ENCODE data around the gene CAB39L. TPM values are rescaled to one million over a fixed set of nuclear protein-coding genes. Genes with fewer than 3 reads are reported as not detected.

Gene CAB39L
- total and polyA plus RNA-seq, 2 donors from 2014 or later = 11.0 to 16.0 TPM

DNA sequence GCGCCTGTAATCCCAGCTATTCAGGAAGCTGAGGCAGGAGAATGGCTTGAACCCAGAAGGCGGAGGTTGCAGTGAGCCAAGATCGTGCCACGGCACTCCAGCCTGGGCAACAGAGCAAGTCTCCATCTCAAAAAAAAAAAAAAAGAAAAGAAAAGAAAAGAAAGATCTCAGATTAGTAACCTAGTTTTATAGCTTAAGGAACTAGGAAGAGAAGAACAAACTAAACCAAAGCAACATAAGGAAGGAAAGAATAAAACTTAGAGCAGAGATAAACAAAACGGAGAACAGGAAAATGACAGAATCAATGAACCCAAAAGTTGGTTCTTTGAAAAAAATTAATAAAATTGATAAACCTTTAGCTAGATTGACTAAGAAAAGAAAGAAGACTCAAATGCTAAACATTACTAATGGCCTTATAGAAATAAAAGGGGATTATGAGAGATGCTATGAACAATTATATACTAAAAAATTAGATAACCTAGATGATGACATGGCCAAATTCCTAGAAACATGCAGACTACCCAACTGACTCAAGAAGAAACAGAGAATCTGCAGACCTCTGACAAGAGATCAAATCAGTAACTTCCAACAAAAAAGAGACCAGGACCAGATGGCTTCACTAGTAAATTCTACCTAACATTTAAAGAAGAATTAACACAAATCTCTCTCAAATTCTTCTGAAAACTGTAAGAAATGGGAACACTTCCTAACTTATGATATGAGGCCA, 127.9 kb downstream of the CAB39L start:
- no peak overlapping the region for H3K9ac ChIP-seq (ENCODE audit: low read length in 3 of 3)
- no peak for DNase-seq
- no peak for FAIRE-seq
- intact Hi-C loops (cut with DNase I) = no loop called here
- TF ChIP-seq, protein P1, sequence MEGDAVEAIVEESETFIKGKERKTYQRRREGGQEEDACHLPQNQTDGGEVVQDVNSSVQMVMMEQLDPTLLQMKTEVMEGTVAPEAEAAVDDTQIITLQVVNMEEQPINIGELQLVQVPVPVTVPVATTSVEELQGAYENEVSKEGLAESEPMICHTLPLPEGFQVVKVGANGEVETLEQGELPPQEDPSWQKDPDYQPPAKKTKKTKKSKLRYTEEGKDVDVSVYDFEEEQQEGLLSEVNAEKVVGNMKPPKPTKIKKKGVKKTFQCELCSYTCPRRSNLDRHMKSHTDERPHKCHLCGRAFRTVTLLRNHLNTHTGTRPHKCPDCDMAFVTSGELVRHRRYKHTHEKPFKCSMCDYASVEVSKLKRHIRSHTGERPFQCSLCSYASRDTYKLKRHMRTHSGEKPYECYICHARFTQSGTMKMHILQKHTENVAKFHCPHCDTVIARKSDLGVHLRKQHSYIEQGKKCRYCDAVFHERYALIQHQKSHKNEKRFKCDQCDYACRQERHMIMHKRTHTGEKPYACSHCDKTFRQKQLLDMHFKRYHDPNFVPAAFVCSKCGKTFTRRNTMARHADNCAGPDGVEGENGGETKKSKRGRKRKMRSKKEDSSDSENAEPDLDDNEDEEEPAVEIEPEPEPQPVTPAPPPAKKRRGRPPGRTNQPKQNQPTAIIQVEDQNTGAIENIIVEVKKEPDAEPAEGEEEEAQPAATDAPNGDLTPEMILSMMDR (IDR thresholded peaks at IDR 0.05; ENCODE audit: borderline replicate concordance, extremely low read depth, insufficient read depth) = no peak
- H3K4me1 ChIP-seq (ENCODE audit: control insufficient read depth in 2 of 3, insufficient read depth in 2 of 3, low read depth in 1 of 3, low read length in 3 of 3) = peaks cover 0 to 6% (median 0%) of the 10 kb centered on the region in 3 donors
- H3K27ac ChIP-seq (ENCODE audit: low read depth in 2 of 2, low read length in 2 of 2) = no peak overlapping the region
- peaks cover 0 to 2% (median 0%) of the 10 kb centered on the region in 3 donors for H3K36me3 ChIP-seq (ENCODE audit: control insufficient read depth in 2 of 3, insufficient read depth in 3 of 3, low read length in 3 of 3)
- no peaks in the 10 kb centered on the region for H3K9me3 ChIP-seq (ENCODE audit: control insufficient read depth in 2 of 3, insufficient read depth in 1 of 3, low read length in 3 of 3)
- H3K4me3 ChIP-seq (ENCODE audit: low read length in 3 of 3) = no peak overlapping the region
- H3K27me3 ChIP-seq (ENCODE audit: control insufficient read depth, insufficient read depth, low read length) = no peaks in the 10 kb centered on the region

DNA sequence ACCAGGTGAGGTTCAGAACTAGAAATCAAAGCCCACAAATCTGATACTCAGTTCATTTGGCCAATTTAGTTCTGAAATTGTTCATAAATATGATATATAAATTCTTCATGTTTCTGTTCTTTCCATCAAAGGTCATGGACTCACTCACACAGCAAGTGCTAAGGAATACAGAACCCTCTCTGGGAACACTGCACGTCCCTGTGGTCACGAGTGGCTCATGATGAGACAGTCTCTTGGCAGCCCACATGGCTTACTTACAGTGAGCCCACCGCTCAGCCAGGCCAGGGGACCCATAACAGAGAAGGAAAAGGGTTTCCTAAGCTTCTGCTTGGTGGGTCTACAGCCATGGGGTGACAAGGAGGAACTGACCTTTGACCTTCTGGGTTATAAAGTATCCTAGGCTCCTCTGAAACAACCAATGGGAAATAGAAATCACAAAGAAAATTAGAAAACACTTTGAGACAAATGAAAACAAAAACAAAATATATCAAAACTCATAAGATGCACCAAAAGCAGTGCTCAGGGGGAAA, 128.8 kb downstream of the CAB39L start:
- Histone ChIP-seq H3K4me3 (ENCODE audit: low read length in 3 of 3) (no peak overlapping the region), H3K36me3 (ENCODE audit: control insufficient read depth in 2 of 3, insufficient read depth in 3 of 3, low read length in 3 of 3) (peaks cover 0 to 3% (median 1%) of the 10 kb centered on the region in 3 donors), H3K27me3 (ENCODE audit: control insufficient read depth, insufficient read depth, low read length) (no peaks in the 10 kb centered on the region), H3K27ac (ENCODE audit: low read depth in 2 of 2, low read length in 2 of 2) (no peak overlapping the region), H3K9me3 (ENCODE audit: control insufficient read depth in 2 of 3, insufficient read depth in 1 of 3, low read length in 3 of 3) (no peaks in the 10 kb centered on the region), H3K9ac (ENCODE audit: low read length in 3 of 3) (no peak overlapping the region), H3K4me1 (ENCODE audit: control insufficient read depth in 2 of 3, insufficient read depth in 2 of 3, low read depth in 1 of 3, low read length in 3 of 3) (peaks cover 0 to 6% (median 0%) of the 10 kb centered on the region in 3 donors)
- TF ChIP-seq, protein P1 (IDR thresholded peaks at IDR 0.05; ENCODE audit: borderline replicate concordance, extremely low read depth, insufficient read depth) = no peak
- FAIRE-seq (no peak), DNase-seq (no peak)
- intact Hi-C loops (cut with DNase I) = no loop called here

DNA sequence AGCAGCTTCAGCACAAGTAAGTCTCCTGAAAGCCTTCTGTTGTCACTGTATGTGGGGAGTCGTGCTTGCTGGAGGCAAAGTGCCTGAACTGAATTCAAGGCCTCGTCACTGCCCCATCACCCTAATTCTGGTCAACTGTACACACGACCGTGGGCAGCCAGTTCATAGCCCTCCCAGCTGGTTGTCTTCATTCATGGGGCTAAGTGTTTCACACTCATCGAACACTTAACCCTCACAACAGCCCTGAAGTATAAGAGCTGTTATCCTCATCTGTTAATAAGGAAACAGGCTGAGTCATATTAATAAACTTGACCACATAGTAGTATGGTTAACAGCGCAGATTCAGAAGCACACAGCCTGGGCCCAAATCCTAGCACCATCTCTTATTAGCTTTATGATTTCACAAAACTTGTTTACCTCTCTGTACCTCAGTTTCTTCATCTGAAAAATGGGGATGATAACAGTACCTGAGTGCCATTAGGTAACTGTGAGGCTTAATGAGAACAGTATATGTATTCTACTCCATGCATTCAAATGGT, 129.5 kb downstream of the CAB39L start:
- TF ChIP-seq, protein P1 (IDR thresholded peaks at IDR 0.05; ENCODE audit: borderline replicate concordance, extremely low read depth, insufficient read depth) = no peak
- no peaks in the 10 kb centered on the region for H3K9me3 ChIP-seq (ENCODE audit: control insufficient read depth in 2 of 3, insufficient read depth in 1 of 3, low read length in 3 of 3)
- peaks cover 0 to 5% (median 3%) of the 10 kb centered on the region in 3 donors for H3K36me3 ChIP-seq (ENCODE audit: control insufficient read depth in 2 of 3, insufficient read depth in 3 of 3, low read length in 3 of 3)
- no peaks in the 10 kb centered on the region for H3K27me3 ChIP-seq (ENCODE audit: control insufficient read depth, insufficient read depth, low read length)
- no peak overlapping the region for H3K9ac ChIP-seq (ENCODE audit: low read length in 3 of 3)
- DNase-seq (no peak), FAIRE-seq (no peak)
- no peak overlapping the region for H3K4me3 ChIP-seq (ENCODE audit: low read length in 3 of 3)
- H3K27ac ChIP-seq (ENCODE audit: low read depth in 2 of 2, low read length in 2 of 2) = peak overlapping the region in 1 of 2 donors; percentile 67
- intact Hi-C loops (cut with DNase I) = no loop called here
- peaks cover 0 to 6% (median 0%) of the 10 kb centered on the region in 3 donors for H3K4me1 ChIP-seq (ENCODE audit: control insufficient read depth in 2 of 3, insufficient read depth in 2 of 3, low read depth in 1 of 3, low read length in 3 of 3)
